ACC112 (cell line): ENCODE measurements around the gene PLEKHA6.

Experiments used
- H2AFZ ChIP-seq: fragments of 200-600 bp; sonication (generic); one replicate; pipeline ENCODE4 v1.6.0; 2017; ENCODE audit warnings: antibody characterized with exemption, low read length; ENCODE audit not compliant: unreplicated experiment
- H3K27ac ChIP-seq: fragments of 200-600 bp; sonication (generic); 2 replicates; pipeline ENCODE4 v1.5.1; 2014; ENCODE audit warnings: low read depth, mild to moderate bottlenecking, antibody characterized with exemption, low read length, moderate library complexity
- H3K27me3 ChIP-seq: fragments of 200-600 bp; sonication (generic); 2 replicates; pipeline ENCODE4 v1.6.1; 2014; ENCODE audit warnings: mild to moderate bottlenecking, antibody characterized with exemption, low read length, moderate library complexity, mixed read lengths; ENCODE audit not compliant: insufficient read depth
- H3K36me3 ChIP-seq: fragments of 200-600 bp; sonication (generic); 2 replicates; pipeline ENCODE4 v1.6.1; 2016; ENCODE audit warnings: mild to moderate bottlenecking, antibody characterized with exemption, low read length, moderate library complexity, mixed read lengths; ENCODE audit not compliant: insufficient read depth
- H3K4me1 ChIP-seq: fragments of 200-600 bp; sonication (generic); one replicate; pipeline ENCODE4 v1.6.1; 2016; ENCODE audit warnings: low read length, mixed read lengths; ENCODE audit not compliant: insufficient read depth, unreplicated experiment, control insufficient read depth
- H3K4me3 ChIP-seq: fragments of 200-600 bp; sonication (generic); 2 replicates; pipeline ENCODE4 v1.5.1; 2014; ENCODE audit warnings: mild to moderate bottlenecking, low read depth, low read length
- H3K79me2 ChIP-seq: fragments of 200-600 bp; sonication (generic); one replicate; pipeline ENCODE4 v1.6.0; 2016; ENCODE audit warnings: low read length; ENCODE audit not compliant: control insufficient read depth, unreplicated experiment, insufficient read depth

Gene PLEKHA6

GRCh38 chr1:204213668-204214662 is 145.8 kb downstream of the PLEKHA6 start, which contains the start of gene GOLT1A:
Gene GOLT1A, minus strand, starts transcription at chr1:204213988. Its CDS starts 82 bp downstream, at chr1:204213906.
- Histone ChIP-seq H3K27me3 (peaks cover 23% of the 10 kb centered on the region), H3K36me3 (no peaks in the 10 kb centered on the region), H3K4me1 (no peaks in the 10 kb centered on the region), H3K79me2 (no peaks in the 10 kb centered on the region), H3K27ac (no peak within 1 kb of the TSS), H2AFZ (peak within 1 kb of the TSS; percentile 48), H3K4me3 (peak within 1 kb of the TSS; percentile 42; the same call in 1 of the 2 replicates)

GRCh38 chr1:204212715-204213114 is 147.0 kb downstream of the PLEKHA6 start:
- Histone ChIP-seq H3K27me3 (peaks cover 29% of the 10 kb centered on the region), H3K36me3 (no peaks in the 10 kb centered on the region), H3K27ac (no peak overlapping the region), H3K79me2 (no peaks in the 10 kb centered on the region), H2AFZ (no peak overlapping the region), H3K4me1 (no peaks in the 10 kb centered on the region), H3K4me3 (no peak overlapping the region)

- H3K36me3 ChIP-seq, result no peaks in the 10 kb centered on the region
- no peak overlapping the region for H2AFZ ChIP-seq
- no peak overlapping the region for H3K27ac ChIP-seq
Observed at GRCh38 chr1:204211046-204211445, 148.7 kb downstream of the PLEKHA6 start.

DNA sequence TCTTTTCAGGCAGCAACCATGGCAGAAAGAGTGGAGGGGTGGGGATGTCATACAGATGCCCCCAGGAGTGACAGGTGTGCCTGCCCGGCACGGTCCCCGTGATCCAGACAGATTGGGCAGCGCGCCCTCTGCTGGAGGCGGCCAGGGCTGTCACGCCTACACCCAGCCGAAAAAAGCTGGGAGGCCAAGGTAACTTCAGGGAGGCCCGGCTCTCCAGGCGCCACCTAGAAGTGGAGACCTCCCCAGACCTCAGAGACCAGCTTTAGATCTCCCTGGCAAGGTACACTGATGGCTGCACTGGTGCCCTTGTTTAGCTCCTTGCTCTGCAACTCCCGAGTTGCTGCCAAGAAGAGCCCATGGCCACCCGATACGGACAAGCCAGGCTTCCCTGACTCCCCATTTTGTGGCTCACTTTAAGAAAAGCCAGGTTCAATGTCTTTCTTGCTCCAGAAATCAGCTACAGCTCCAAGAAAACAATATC is 152.6 kb downstream of the PLEKHA6 start:
- no peak overlapping the region for H3K4me3 ChIP-seq
- H2AFZ ChIP-seq, result no peak overlapping the region
- no peaks in the 10 kb centered on the region for H3K79me2 ChIP-seq
- no peak overlapping the region for H3K27ac ChIP-seq
- peaks cover 61% of the 10 kb centered on the region for H3K27me3 ChIP-seq
- no peaks in the 10 kb centered on the region for H3K4me1 ChIP-seq
- no peaks in the 10 kb centered on the region for H3K36me3 ChIP-seq

More at GRCh38 chr1:204211046-204211445, 148.7 kb downstream of the PLEKHA6 start:
- Histone ChIP-seq H3K4me1 (no peaks in the 10 kb centered on the region), H3K4me3 (no peak overlapping the region), H3K79me2 (no peaks in the 10 kb centered on the region), H3K27me3 (peaks cover 39% of the 10 kb centered on the region)

DNA sequence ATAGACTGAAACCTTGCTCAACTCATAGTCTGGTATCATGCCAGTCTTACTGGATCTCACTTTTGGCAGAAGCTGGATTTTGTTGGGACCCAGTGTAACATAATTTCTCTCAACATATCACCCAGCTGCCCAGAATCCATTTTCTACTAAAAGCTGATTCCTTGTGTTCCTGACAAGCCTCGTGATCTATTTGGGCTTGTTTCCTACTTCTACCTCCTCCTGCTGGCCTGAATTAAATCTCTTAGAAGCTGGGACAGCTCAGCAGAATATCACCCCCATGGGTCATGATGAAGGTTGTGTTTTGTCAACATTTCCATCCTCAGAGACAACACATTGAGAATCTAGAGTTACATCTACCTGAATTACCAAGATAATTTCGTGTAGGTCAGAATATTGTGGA is 153.6 kb downstream of the PLEKHA6 start:
- Histone ChIP-seq H3K79me2 (no peaks in the 10 kb centered on the region), H3K36me3 (no peaks in the 10 kb centered on the region), H2AFZ (no peak overlapping the region), H3K27ac (no peak overlapping the region), H3K4me3 (no peak overlapping the region), H3K4me1 (no peaks in the 10 kb centered on the region), H3K27me3 (peaks cover 61% of the 10 kb centered on the region)

DNA sequence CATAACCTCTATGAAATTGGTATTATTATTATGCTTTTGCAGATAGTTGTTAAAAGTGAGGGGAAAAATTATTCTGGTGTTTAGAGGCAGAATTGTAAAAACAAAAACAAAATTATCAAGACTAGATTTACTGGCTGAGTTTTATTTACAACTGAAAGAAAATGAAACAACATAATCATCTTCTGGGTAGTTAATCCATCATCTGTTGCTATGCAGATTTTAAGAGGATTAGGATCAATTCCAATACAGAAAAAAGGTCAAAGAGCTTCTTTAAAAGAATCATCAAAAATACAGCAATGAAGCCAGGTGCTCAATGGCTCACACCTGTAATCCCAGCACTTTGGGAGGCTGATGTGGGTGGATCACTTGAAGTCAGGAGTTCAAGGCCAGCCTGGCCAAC is 154.2 kb downstream of the PLEKHA6 start:
- no peak overlapping the region for H2AFZ ChIP-seq
- H3K4me1 ChIP-seq, result no peaks in the 10 kb centered on the region
- peaks cover 61% of the 10 kb centered on the region for H3K27me3 ChIP-seq
- H3K4me3 ChIP-seq, result no peak overlapping the region
- no peaks in the 10 kb centered on the region for H3K79me2 ChIP-seq
- no peak overlapping the region for H3K27ac ChIP-seq
- H3K36me3 ChIP-seq, result no peaks in the 10 kb centered on the region

DNA sequence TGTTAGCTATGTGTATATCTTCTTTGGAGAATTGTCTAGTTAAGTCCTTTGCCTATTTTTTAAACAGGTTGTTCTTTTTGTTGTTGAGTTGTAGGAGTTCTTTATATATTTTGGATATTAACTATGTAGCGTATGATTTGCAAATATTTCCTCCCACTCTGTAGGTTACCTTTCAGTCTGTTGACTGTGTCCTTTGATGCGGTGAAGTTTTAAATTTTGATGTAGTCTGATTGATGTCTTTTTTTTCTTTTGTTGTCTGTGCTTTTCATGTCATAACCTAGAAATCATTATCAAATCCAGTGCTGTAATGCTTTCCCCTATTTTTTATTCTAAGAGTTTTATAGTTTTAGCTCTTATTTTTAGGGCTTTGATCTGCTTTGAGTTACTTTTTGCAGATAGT is 154.8 kb downstream of the PLEKHA6 start:
- Histone ChIP-seq H3K27me3 (peaks cover 61% of the 10 kb centered on the region), H3K36me3 (no peaks in the 10 kb centered on the region), H3K4me3 (no peak overlapping the region), H3K27ac (no peak overlapping the region), H3K79me2 (no peaks in the 10 kb centered on the region), H3K4me1 (no peaks in the 10 kb centered on the region), H2AFZ (no peak overlapping the region)

GRCh38 chr1:204203206-204203767 is 156.4 kb downstream of the PLEKHA6 start:
- no peak overlapping the region for H3K27ac ChIP-seq
- H3K79me2 ChIP-seq, result no peaks in the 10 kb centered on the region
- no peak overlapping the region for H2AFZ ChIP-seq
- no peak overlapping the region for H3K4me3 ChIP-seq
- H3K27me3 ChIP-seq, result peaks cover 49% of the 10 kb centered on the region
- peaks cover 9% of the 10 kb centered on the region for H3K4me1 ChIP-seq
- H3K36me3 ChIP-seq, result no peaks in the 10 kb centered on the region

DNA sequence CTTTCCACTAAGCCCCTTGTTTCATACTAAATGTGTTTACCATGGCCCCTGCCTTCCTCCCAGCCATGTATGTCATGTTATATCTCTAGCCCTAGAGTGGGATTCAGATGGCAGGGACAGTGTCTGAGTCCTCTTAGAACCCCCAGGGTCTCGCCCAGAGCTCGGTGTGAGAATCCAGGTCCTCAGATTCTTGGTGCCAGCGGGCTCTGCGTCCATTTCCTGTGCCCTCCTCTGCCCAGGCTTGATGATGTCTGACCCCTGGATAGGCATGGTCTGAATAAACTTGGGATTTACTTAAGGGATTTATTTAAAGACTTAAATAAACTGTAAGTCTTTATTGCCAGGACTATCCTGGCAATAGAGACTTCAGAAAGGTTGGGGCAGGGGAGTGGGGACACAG is 157.2 kb downstream of the PLEKHA6 start:
- H3K4me3 ChIP-seq, result no peak overlapping the region
- H3K27ac ChIP-seq, result no peak overlapping the region
- H2AFZ ChIP-seq, result no peak overlapping the region
- no peaks in the 10 kb centered on the region for H3K79me2 ChIP-seq
- no peaks in the 10 kb centered on the region for H3K36me3 ChIP-seq
- H3K27me3 ChIP-seq, result peaks cover 48% of the 10 kb centered on the region
- peaks cover 12% of the 10 kb centered on the region for H3K4me1 ChIP-seq

DNA sequence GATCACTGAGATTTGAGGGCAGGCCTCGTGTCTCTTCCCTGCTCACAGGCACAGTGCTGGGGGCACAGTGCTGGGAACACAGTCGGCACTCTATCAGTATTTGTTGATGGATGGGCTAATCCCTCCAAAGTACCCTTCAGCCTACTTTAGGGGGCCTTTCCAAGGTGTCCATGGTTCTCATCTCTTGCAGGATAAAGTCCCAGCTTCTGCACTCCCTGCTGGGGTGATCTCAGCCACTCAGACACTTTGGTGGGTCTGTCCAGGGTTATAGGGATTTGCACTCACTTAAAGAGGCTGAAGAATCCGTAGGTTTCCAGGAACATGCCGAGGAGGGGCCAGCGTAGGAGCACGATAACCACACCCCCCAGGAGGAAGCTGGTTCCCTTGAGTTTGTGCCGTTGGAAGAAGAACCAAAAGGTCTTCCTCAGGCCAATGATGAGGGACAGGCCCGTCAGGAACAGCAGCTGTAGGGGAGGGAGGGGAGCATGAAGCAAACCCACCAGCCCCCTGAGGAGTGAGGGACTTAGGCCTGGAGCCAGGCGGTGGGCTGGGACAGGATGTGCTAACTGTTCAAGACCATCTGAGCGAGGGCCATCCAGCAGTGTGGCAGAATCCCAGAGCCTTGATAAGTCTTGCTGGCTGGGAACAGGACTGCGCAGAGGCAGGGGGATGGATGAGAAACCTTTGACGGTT is 158.2 kb downstream of the PLEKHA6 start:
- H3K27ac ChIP-seq, result no peak overlapping the region
- H3K4me1 ChIP-seq, result peaks cover 12% of the 10 kb centered on the region
- H3K27me3 ChIP-seq, result peaks cover 39% of the 10 kb centered on the region
- H3K79me2 ChIP-seq, result no peaks in the 10 kb centered on the region
- no peaks in the 10 kb centered on the region for H3K36me3 ChIP-seq
- H3K4me3 ChIP-seq, result no peak overlapping the region
- H2AFZ ChIP-seq, result no peak overlapping the region
